Neuronal stem cell (in vitro differentiated cells): ENCODE data around the gene NKAIN1. TPM values are rescaled to one million over a fixed set of nuclear protein-coding genes. Genes with fewer than 3 reads are reported as not detected.
A peak's percentile ranks its signal among the peaks of the same experiment; 100 is the strongest.
"Not testable (repeated sequence)": the region's sequence is repeated elsewhere in the genome, so short reads cannot be mapped to it uniquely, and the experiment has no call there.

Experiments
- DNase-seq: peaks from one replicate; pipeline ENCODE4 v3.0.0-alpha.2; 2013; ENCODE audit warnings: low spot score
- H2AFZ ChIP-seq: one replicate; pipeline ENCODE4 v1.6.1; 2013; ENCODE audit warnings: mild to moderate bottlenecking, low read length, inconsistent platforms
- H2AK5ac ChIP-seq: 2 replicates; pipeline ENCODE4 v1.6.1; 2013; ENCODE audit warnings: low read depth, mild to moderate bottlenecking, inconsistent platforms, low read length, moderate library complexity, mixed read lengths
- H2BK120ac ChIP-seq: 2 replicates; pipeline ENCODE4 v1.6.1; 2013; ENCODE audit warnings: low read depth, mild to moderate bottlenecking, inconsistent platforms, low read length, moderate library complexity, mixed read lengths
- H2BK12ac ChIP-seq: one replicate; pipeline ENCODE4 v1.6.1; 2013; ENCODE audit warnings: low read length, inconsistent platforms
- H2BK15ac ChIP-seq: 2 replicates; pipeline ENCODE4 v1.6.1; 2013; ENCODE audit warnings: mild to moderate bottlenecking, low read length, inconsistent platforms, mixed read lengths
- H2BK5ac ChIP-seq: one replicate; pipeline ENCODE4 v1.6.1; 2013; ENCODE audit warnings: inconsistent platforms, mild to moderate bottlenecking, low read length, moderate library complexity
- H3K14ac ChIP-seq: one replicate; pipeline ENCODE4 v1.6.1; 2013; ENCODE audit warnings: low read length, inconsistent platforms
- H3K18ac ChIP-seq: 2 replicates; pipeline ENCODE4 v1.6.1; 2013; ENCODE audit warnings: low read length, inconsistent platforms
- H3K23ac ChIP-seq: 2 replicates; pipeline ENCODE4 v1.6.1; 2013; ENCODE audit warnings: low read depth, mild to moderate bottlenecking, mixed read lengths, low read length, inconsistent platforms; ENCODE audit not compliant: poor library complexity
- H3K27ac ChIP-seq: replicated peaks from 3 replicates; pipeline ENCODE4 v1.5.1; 2013; ENCODE audit warnings: low read length, inconsistent platforms
- H3K27me3 ChIP-seq, 3 experiments: 2 replicates each; pipeline ENCODE4 v1.6.1; 2013; ENCODE audit warnings: low read length in 3 of 3, mild to moderate bottlenecking in 2 of 3, inconsistent platforms in 1 of 3, low read depth in 1 of 3, mixed read lengths in 1 of 3, moderate library complexity in 1 of 3; ENCODE audit not compliant: control insufficient read depth in 3 of 3, insufficient read depth in 3 of 3
- H3K36me3 ChIP-seq, 2 donors: replicated peaks in 1 of 2; 2 replicates each; pipeline ENCODE4 v1.6.1; 2013; ENCODE audit warnings: low read length in 2 of 2; ENCODE audit not compliant: control insufficient read depth in 2 of 2, insufficient read depth in 2 of 2
- H3K4ac ChIP-seq: 2 replicates; pipeline ENCODE4 v1.6.1; 2013; ENCODE audit warnings: inconsistent platforms, mild to moderate bottlenecking, low read length, moderate library complexity
- H3K4me1 ChIP-seq, 2 donors: 1 replicate in 1 of 2; 2 replicates in 1 of 2; pipeline ENCODE4 v1.6.1; 2013; ENCODE audit warnings: low read length in 2 of 2, low read depth in 1 of 2; ENCODE audit not compliant: control insufficient read depth in 2 of 2, insufficient read depth in 1 of 2
- H3K4me2 ChIP-seq: one replicate; pipeline ENCODE4 v1.6.1; 2013; ENCODE audit warnings: mild to moderate bottlenecking, low read length, inconsistent platforms; ENCODE audit not compliant: insufficient read depth, poor library complexity, severe bottlenecking
- H3K4me3 ChIP-seq, 2 donors: 2 replicates each; pipeline ENCODE4 v1.5.1; 2013; ENCODE audit warnings: low read length in 2 of 2, mild to moderate bottlenecking in 2 of 2, inconsistent platforms in 1 of 2, moderate library complexity in 1 of 2
- H3K79me1 ChIP-seq: one replicate; pipeline ENCODE4 v1.6.1; 2013; ENCODE audit warnings: low read depth, mild to moderate bottlenecking, inconsistent platforms, low read length, moderate library complexity
- H3K9ac ChIP-seq: one replicate; pipeline ENCODE4 v1.6.1; 2013; ENCODE audit warnings: mild to moderate bottlenecking, low read depth, low read length, inconsistent platforms; ENCODE audit not compliant: poor library complexity
- H3K9me3 ChIP-seq, 2 donors: replicated peaks in 1 of 2; 2 replicates each; pipeline versions ENCODE3 to v1.6.1; 2013; ENCODE audit warnings: low read length in 2 of 2, mild to moderate bottlenecking in 2 of 2, inconsistent platforms in 1 of 2, low read depth in 1 of 2, mixed read lengths in 1 of 2, moderate library complexity in 1 of 2; ENCODE audit not compliant: control insufficient read depth in 2 of 2, insufficient read depth in 1 of 2
- H4K8ac ChIP-seq: one replicate; pipeline ENCODE4 v1.6.1; 2013; ENCODE audit warnings: low read depth, mild to moderate bottlenecking, inconsistent platforms, low read length, moderate library complexity
- H4K91ac ChIP-seq: one replicate; pipeline ENCODE4 v1.6.1; 2013; ENCODE audit warnings: low read length, low read depth, mild to moderate bottlenecking, inconsistent platforms; ENCODE audit not compliant: poor library complexity
- WGBS, 2 donors: extraction: QIAGEN DNeasy Blood & Tissue Kit; methylation state at CpG; one replicate each; pipeline ENCODE4 v1.1.7; 2013; ENCODE audit warnings: missing lambda C conversion rate in 2 of 2, mixed read lengths in 1 of 2; ENCODE audit not compliant: insufficient read length in 2 of 2, insufficient replicate concordance in 1 of 2; ENCODE audit errors: extremely low coverage in 2 of 2; 5-methylcytosine and 5-hydroxymethylcytosine counted together
- polyA plus RNA-seq, 2 experiments: library from polyadenylated mRNA; stranded (reverse); fragments of 200-250 nt; gene quantifications; one replicate each; pipeline ENCODE4 v1.2.3, GENCODE V29; 2013

NKAIN1 gene
- 45.8 TPM for polyA plus RNA-seq (2013, experiment 1 of 2)
- polyA plus RNA-seq (2013, experiment 2 of 2) = 45.7 TPM

DNA sequence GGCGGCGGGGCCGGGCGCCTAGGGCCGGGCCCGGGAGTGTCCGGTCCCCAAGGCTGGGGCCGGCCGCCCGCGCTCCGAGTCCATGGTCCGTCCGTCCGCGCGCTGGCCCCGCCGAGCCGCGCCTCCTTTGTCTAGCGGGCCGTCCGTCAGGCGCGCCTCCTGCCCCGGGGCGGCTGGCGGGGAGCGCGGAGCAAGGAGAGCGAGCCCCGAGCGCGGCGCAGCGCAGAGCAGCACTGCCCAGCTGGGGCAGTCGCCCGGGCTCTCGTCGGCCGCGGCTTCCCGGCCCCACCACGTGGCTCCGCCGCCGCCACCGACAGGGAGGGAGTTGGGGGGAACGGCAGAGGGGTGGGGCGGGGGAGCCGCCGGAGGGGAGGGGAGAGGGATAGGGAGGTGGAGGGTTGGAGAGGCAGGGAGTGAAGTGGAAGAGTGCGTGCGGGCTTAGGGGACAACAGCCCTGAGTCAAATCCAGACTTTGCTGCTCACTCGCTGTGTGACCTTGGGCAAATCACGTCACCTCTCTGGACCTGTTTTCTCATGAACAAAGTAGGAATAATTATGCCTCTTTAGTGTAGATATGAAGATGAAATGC lies at the start of gene NKAIN1:
Gene NKAIN1, minus strand, starts transcription at position 235 of the 589 bp plus-strand sequence. CDS start 340 bp downstream, outside the sequence.
- Histone ChIP-seq H2BK15ac (peak within 1 kb of the TSS; percentile 31), H3K18ac (peak within 1 kb of the TSS; percentile 92), H3K4ac (no peak within 1 kb of the TSS), H3K79me1 (no peaks in the 10 kb centered on the region), H3K14ac (peak within 1 kb of the TSS; percentile 83), H3K23ac (peak within 1 kb of the TSS; percentile 52), H3K9me3 (no peaks in the 10 kb centered on the region), H3K36me3 (peaks cover 0 to under 1% of the 10 kb centered on the region in 2 donors), H3K4me1 (peaks cover 10 to 12% of the 10 kb centered on the region in 2 donors), H2AFZ (peak within 1 kb of the TSS; percentile 81), H2BK120ac (no peak within 1 kb of the TSS), H4K8ac (no peak within 1 kb of the TSS), H4K91ac (no peak within 1 kb of the TSS), H2BK12ac (peak within 1 kb of the TSS; percentile 25), H3K4me2 (peak within 1 kb of the TSS; percentile 92), H2BK5ac (no peak within 1 kb of the TSS), H3K4me3 (peak within 1 kb of the TSS; percentile 53 to 84), H3K27ac (no peak within 1 kb of the TSS), H3K27me3 (peaks cover 0 to 9% (median 0%) of the 10 kb centered on the region in 3 experiments), H2AK5ac (peak within 1 kb of the TSS; percentile 23), H3K9ac (peak within 1 kb of the TSS; percentile 88)
- DNase-seq = peak; percentile 64
- no CpG with 5 or more reads among the region's 57 CpGs for WGBS, 2 donors

DNA sequence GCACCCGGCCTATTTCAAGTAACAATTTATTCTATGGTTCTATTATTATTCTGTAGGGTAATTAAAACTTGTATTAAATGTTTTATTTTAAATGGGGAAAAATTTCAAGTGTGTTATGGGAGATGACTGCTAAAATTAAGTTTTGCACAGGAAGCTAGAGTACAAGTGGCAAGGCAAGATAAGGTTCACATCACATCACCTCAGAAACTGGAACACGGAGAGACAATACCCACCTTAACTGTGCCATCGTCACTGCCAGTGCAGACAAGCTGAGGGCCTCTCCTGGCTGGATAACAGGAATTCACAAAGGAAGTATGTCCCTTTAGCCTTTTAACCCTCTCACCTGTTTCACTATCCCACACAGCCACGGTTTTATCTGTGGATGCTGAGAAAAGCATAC lies 49.3 kb upstream of the NKAIN1 start:
- H3K27me3 ChIP-seq = no peaks in the 10 kb centered on the region
- no peak overlapping the region for H2BK120ac ChIP-seq
- H3K36me3 ChIP-seq = peaks cover 25 to 99% of the 10 kb centered on the region in 2 donors
- no peak for DNase-seq
- H2BK15ac ChIP-seq = no peak overlapping the region
- WGBS, 2 donors = no CpG with 5 or more reads among the region's 4 CpGs
- H2AK5ac ChIP-seq = no peak overlapping the region
- no peak overlapping the region for H4K8ac ChIP-seq
- H3K18ac ChIP-seq = no peak overlapping the region
- H2BK5ac ChIP-seq = no peak overlapping the region
- no peaks in the 10 kb centered on the region for H3K4me1 ChIP-seq
- H3K79me1 ChIP-seq = peaks cover 2% of the 10 kb centered on the region
- no peak overlapping the region for H3K4me2 ChIP-seq
- no peak overlapping the region for H3K27ac ChIP-seq
- H4K91ac ChIP-seq = no peak overlapping the region
- H3K14ac ChIP-seq = no peak overlapping the region
- H3K4me3 ChIP-seq = no peak overlapping the region
- no peak overlapping the region for H3K23ac ChIP-seq
- no peak overlapping the region for H3K4ac ChIP-seq
- H3K9me3 ChIP-seq = no peaks in the 10 kb centered on the region
- H2AFZ ChIP-seq = no peak overlapping the region
- H3K9ac ChIP-seq = no peak overlapping the region
- H2BK12ac ChIP-seq = no peak overlapping the region

DNA sequence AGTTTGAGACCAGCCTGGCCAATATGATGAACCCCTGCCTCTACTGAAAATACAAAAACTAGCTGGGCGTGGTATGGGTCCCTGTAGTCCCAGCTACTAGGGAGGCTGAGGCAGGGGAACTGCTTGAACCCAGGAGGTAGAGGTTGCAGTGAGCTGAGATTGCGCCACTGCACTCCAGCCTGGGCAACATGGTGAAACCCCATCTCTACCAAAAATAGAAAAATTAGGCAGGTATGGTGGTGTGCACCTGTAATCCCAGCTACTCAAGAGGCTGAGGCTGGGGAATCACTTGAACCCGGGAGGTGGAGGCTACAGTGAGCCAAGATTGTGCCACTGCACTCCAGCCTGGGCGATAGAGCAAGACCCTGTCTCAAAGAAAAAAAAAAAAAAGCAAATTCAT lies 48.1 kb upstream of the NKAIN1 start:
- H3K4ac ChIP-seq, H3K9ac ChIP-seq, H3K79me1 ChIP-seq, H2AK5ac ChIP-seq, H4K91ac ChIP-seq, DNase-seq, H3K14ac ChIP-seq, H3K4me3 ChIP-seq, H3K27ac ChIP-seq, H3K4me2 ChIP-seq, H3K4me1 ChIP-seq, H2BK5ac ChIP-seq, H2BK120ac ChIP-seq, H3K27me3 ChIP-seq, H2BK12ac ChIP-seq, H2AFZ ChIP-seq, H3K23ac ChIP-seq, H2BK15ac ChIP-seq, H4K8ac ChIP-seq, H3K9me3 ChIP-seq, H3K18ac ChIP-seq: not testable (repeated sequence)
- peaks cover 27 to 99% of the 10 kb centered on the region in 2 donors for H3K36me3 ChIP-seq
- WGBS, 2 donors = no CpG with 5 or more reads among the region's 4 CpGs

DNA sequence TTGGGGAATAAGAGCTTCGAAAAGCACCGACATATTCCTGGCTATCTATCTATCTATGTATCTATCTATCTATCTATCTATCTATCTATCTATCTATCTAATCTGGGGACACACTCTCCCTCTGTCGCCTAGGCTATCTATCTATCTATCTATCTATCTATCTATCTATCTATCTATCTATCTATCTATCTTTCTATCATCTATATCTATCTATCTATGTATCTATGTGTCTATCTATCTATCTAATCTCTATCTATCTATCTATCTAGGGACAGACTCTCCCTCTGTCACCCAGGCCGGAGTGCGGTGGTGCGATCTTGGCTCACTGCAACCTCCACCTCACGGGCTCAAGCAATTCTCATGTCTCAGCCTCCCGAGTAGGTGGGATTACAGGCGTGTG lies 42.7 kb upstream of the NKAIN1 start:
- not testable (repeated sequence) for H2AFZ ChIP-seq, H4K91ac ChIP-seq, H3K14ac ChIP-seq, H3K4me1 ChIP-seq, H2BK12ac ChIP-seq, H4K8ac ChIP-seq, H3K4ac ChIP-seq, H3K23ac ChIP-seq, H3K18ac ChIP-seq, H2BK120ac ChIP-seq, H2BK15ac ChIP-seq, H3K79me1 ChIP-seq, DNase-seq, H3K9me3 ChIP-seq, H3K4me2 ChIP-seq, H3K27me3 ChIP-seq, H2AK5ac ChIP-seq, H3K4me3 ChIP-seq, H3K9ac ChIP-seq, H3K27ac ChIP-seq, H2BK5ac ChIP-seq
- no CpG with 5 or more reads among the region's 9 CpGs for WGBS, 2 donors
- peaks cover 28 to 98% of the 10 kb centered on the region in 2 donors for H3K36me3 ChIP-seq
